Medulla oblongata (tissue), 1 donor: Measurements from ENCODE around the gene OR1E2.
"Not testable (repeated sequence)": the region's sequence is repeated elsewhere in the genome, so short reads cannot be mapped to it uniquely, and the experiment has no call there.

Source experiments
- DNase-seq: peaks from one replicate; pipeline ENCODE4 v3.0.0-alpha.2; 2015; ENCODE audit errors: extremely low spot score

Gene OR1E2

GRCh38 chr17:3397801-3398200 is 35.8 kb downstream of the OR1E2 start:
- not testable (repeated sequence) for DNase-seq

GRCh38 chr17:3389791-3390190 is 43.9 kb downstream of the OR1E2 start:
- DNase-seq: no peak

GRCh38 chr17:3385869-3386816 is 47.5 kb downstream of the OR1E2 start, which contains the start of gene OR3A2:
Gene OR3A2, minus strand, starts transcription at chr17:3386308.
- no peak for DNase-seq
